ENCODE measurements around the gene SVEP1. TPM values are rescaled to one million over a fixed set of nuclear protein-coding genes. Genes with fewer than 3 reads are reported as not detected.

The SVEP1 gene
- total RNA-seq, 1 donor = 81.2 TPM

- H3K4me3 ChIP-seq (ENCODE audit: low read depth, low read length) = no peak overlapping the region
- DNase-seq (ENCODE audit: low read depth) = no peak
- no peak for TF ChIP-seq CTCF (IDR thresholded peaks at IDR 0.05; ENCODE audit: insufficient read depth, low read depth, low read length)
These were observed 243.2 kb downstream of the SVEP1 start for GRCh38 chr9:110336363-110336762.

GRCh38 chr9:110334871-110335270 is 244.7 kb downstream of the SVEP1 start:
- no peak overlapping the region for H3K4me3 ChIP-seq (ENCODE audit: low read depth, low read length)
- no peak for TF ChIP-seq CTCF (IDR thresholded peaks at IDR 0.05; ENCODE audit: insufficient read depth, low read depth, low read length)
- DNase-seq (ENCODE audit: low read depth) = no peak

DNA sequence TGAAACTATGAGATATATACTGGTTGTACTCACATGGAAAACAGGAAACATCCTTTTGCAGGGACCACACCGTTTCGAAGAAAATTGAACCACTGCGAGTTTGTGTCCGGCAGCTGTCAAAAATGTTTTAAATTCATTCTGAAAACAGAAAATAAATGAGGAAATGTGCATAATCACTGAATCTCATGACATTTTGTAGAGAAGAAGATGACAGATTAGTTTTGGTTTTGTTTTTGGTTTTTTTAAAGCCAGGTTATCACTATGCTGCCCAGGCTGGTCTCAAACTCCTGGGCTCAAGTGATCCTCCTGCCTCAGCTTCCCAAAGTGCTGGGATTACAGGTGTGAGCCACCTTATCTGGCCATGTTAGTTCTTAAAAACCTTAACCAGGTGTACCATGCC is 245.4 kb downstream of the SVEP1 start:
- no peak for TF ChIP-seq CTCF (IDR thresholded peaks at IDR 0.05; ENCODE audit: insufficient read depth, low read depth, low read length)
- no peak for DNase-seq (ENCODE audit: low read depth)

GRCh38 chr9:110332766-110333165 is 246.8 kb downstream of the SVEP1 start:
- no peak overlapping the region for H3K4me3 ChIP-seq (ENCODE audit: low read depth, low read length)

More for the DNA sequence above, 245.4 kb downstream of the SVEP1 start:
- no peak overlapping the region for H3K4me3 ChIP-seq (ENCODE audit: low read depth, low read length)

DNA sequence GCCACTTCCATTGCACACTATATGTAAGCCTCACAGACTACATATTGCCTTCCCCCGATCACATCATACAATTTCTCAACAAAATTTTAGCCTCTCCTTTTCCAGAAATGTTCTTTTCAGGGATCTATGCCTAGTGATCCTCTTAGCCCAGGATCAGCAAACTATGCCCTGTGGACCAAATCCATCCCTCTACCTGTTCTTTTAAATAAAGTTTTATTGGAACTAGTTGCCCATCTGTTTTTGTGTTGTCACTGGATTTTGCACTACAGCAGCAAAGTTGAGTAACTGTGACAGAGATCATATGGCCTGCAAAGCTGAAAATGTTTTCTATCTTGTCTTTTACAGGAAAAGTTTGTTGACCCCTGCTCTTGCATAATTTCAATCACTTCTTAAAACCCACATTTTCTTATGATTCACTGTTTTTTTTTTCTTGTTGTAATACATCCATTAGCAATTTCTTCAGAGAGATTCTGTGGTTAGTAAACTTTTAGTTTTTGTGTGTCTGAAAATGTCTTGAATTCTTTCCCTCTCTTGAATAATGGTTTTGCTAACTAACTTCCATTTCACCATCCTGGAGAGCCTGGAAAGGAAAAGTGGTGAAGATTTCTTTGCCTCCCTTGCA is 248.9 kb downstream of the SVEP1 start:
- no peak for TF ChIP-seq CTCF (IDR thresholded peaks at IDR 0.05; ENCODE audit: insufficient read depth, low read depth, low read length)
- DNase-seq (ENCODE audit: low read depth) = peak; percentile 81
- no peak overlapping the region for H3K4me3 ChIP-seq (ENCODE audit: low read depth, low read length)

More at GRCh38 chr9:110332766-110333165, 246.8 kb downstream of the SVEP1 start:
- TF ChIP-seq CTCF (IDR thresholded peaks at IDR 0.05; ENCODE audit: insufficient read depth, low read depth, low read length) = no peak
- no peak for DNase-seq (ENCODE audit: low read depth)

- no peak for TF ChIP-seq CTCF (IDR thresholded peaks at IDR 0.05; ENCODE audit: insufficient read depth, low read depth, low read length)
- no peak for DNase-seq (ENCODE audit: low read depth)
- no peak overlapping the region for H3K4me3 ChIP-seq (ENCODE audit: low read depth, low read length)
These were observed 249.8 kb downstream of the SVEP1 start for GRCh38 chr9:110329639-110330230.
